Loucy (cell line): ENCODE measurements around the gene BRWD1.

ENCODE experiments used
- H2AFZ ChIP-seq: fragments of 200-600 bp; sonication (generic); 2 replicates; pipeline ENCODE4 v1.6.0; 2016; ENCODE audit warnings: antibody characterized with exemption, mild to moderate bottlenecking, low read length, moderate library complexity
- H3F3A ChIP-seq: fragments of 200-600 bp; 2 replicates; pipeline ENCODE4 v1.6.0; 2016; ENCODE audit warnings: antibody characterized with exemption, low read depth, mild to moderate bottlenecking
- H3K27me3 ChIP-seq: fragments of 200-600 bp; sonication (generic); 2 replicates; pipeline ENCODE4 v1.6.1; 2014; ENCODE audit warnings: low read length, mild to moderate bottlenecking; ENCODE audit not compliant: insufficient read depth, poor library complexity, severe bottlenecking
- H3K36me3 ChIP-seq: fragments of 200-600 bp; sonication (generic); 2 replicates; pipeline ENCODE4 v1.6.1; 2016; ENCODE audit warnings: low read length; ENCODE audit not compliant: insufficient read depth
- H3K4me1 ChIP-seq: fragments of 200-600 bp; sonication (generic); 2 replicates; pipeline ENCODE4 v1.5.1; 2014; ENCODE audit warnings: low read length, mild to moderate bottlenecking; ENCODE audit not compliant: insufficient read depth, poor library complexity, severe bottlenecking
- H3K4me2 ChIP-seq: fragments of 200-600 bp; sonication (generic); 2 replicates; pipeline ENCODE4 v1.6.0; 2014; ENCODE audit warnings: antibody characterized with exemption, low read length, low read depth, mild to moderate bottlenecking; ENCODE audit not compliant: poor library complexity, severe bottlenecking
- H3K4me3 ChIP-seq: fragments of 200-600 bp; sonication (generic); 2 replicates; pipeline ENCODE4 v1.5.1; 2014; ENCODE audit warnings: low read length, mild to moderate bottlenecking, mixed read lengths; ENCODE audit not compliant: poor library complexity, severe bottlenecking
- H3K79me2 ChIP-seq: fragments of 200-600 bp; sonication (generic); 2 replicates; pipeline ENCODE4 v1.6.1; 2014; ENCODE audit warnings: low read length; ENCODE audit not compliant: insufficient read depth
- H3K9ac ChIP-seq: fragments of 200-600 bp; sonication (generic); 2 replicates; pipeline ENCODE4 v1.6.0; 2014; ENCODE audit warnings: mild to moderate bottlenecking, low read depth, low read length, moderate library complexity; ENCODE audit not compliant: poor library complexity, severe bottlenecking
- H3K9me2 ChIP-seq: fragments of 200-600 bp; sonication (generic); replicated peaks from 2 replicates; pipeline ENCODE4 v1.6.1; 2016; ENCODE audit warnings: low read depth, low read length, mixed read lengths
- H3K9me3 ChIP-seq: fragments of 200-600 bp; sonication (generic); 2 replicates; pipeline ENCODE4 v1.6.1; 2014; ENCODE audit warnings: mild to moderate bottlenecking, antibody characterized with exemption, low read length, low read depth; ENCODE audit not compliant: insufficient read depth
- H4K20me1 ChIP-seq: fragments of 200-600 bp; sonication (generic); 2 replicates; pipeline ENCODE4 v1.6.0; 2014; ENCODE audit warnings: antibody characterized with exemption, low read length, mild to moderate bottlenecking; ENCODE audit not compliant: insufficient read depth, poor library complexity, severe bottlenecking
- CTCF ChIP-seq: fragments of 200-600 bp; sonication (generic); conservative IDR thresholded peaks from 2 replicates; pipeline ENCODE4 v1.5.1; 2014; ENCODE audit warnings: mild to moderate bottlenecking, antibody characterized with exemption, low read length
- EZH2phosphoT487 ChIP-seq: fragments of 200-600 bp; IDR thresholded peaks from 2 replicates; pipeline ENCODE4 v1.6.1; 2018; ENCODE audit warnings: antibody characterized with exemption, mild to moderate bottlenecking, moderate library complexity, borderline replicate concordance

BRWD1 gene

GRCh38 chr21:39353295-39353694 is 39.9 kb upstream of the BRWD1 start:
- H3K9ac ChIP-seq, result no peak overlapping the region
- no peak overlapping the region for H3K4me2 ChIP-seq
- 0 out of 2 replicates have a peak, but pooled peaks cover 7% of the 10 kb centered on the region for H3F3A ChIP-seq
- H3K79me2 ChIP-seq, result peaks cover 14% of the 10 kb centered on the region
- H3K4me1 ChIP-seq, result peaks cover 11% of the 10 kb centered on the region
- H3K36me3 ChIP-seq, result no peaks in the 10 kb centered on the region
- H3K9me2 ChIP-seq, result no peaks in the 10 kb centered on the region
- no peak overlapping the region for H2AFZ ChIP-seq
- no peak for TF ChIP-seq EZH2phosphoT487
- no peak for TF ChIP-seq CTCF
- no peaks in the 10 kb centered on the region for H3K9me3 ChIP-seq
- H3K4me3 ChIP-seq, result no peak overlapping the region
- H3K27me3 ChIP-seq, result no peaks in the 10 kb centered on the region
- peaks cover 1% of the 10 kb centered on the region for H4K20me1 ChIP-seq

- H3K4me3 ChIP-seq, result peak overlapping the region; percentile 98
- peak overlapping the region; percentile 94 for H3K4me2 ChIP-seq
- peaks cover 43% of the 10 kb centered on the region for H3K79me2 ChIP-seq
- H3K36me3 ChIP-seq, result peaks cover 13% of the 10 kb centered on the region; the same call in 1 of the 2 replicates
- H3K9ac ChIP-seq, result peak overlapping the region; percentile 99
- H2AFZ ChIP-seq, result peak overlapping the region; percentile 96
- H3K4me1 ChIP-seq, result peaks cover 29% of the 10 kb centered on the region
- no peaks in the 10 kb centered on the region for H3K27me3 ChIP-seq
- H4K20me1 ChIP-seq, result peaks cover 31% of the 10 kb centered on the region
- TF ChIP-seq EZH2phosphoT487, result no peak
- TF ChIP-seq CTCF, result no peak
- H3K9me2 ChIP-seq, result no peaks in the 10 kb centered on the region
- H3K9me3 ChIP-seq, result no peaks in the 10 kb centered on the region
- H3F3A ChIP-seq, result 0 out of 2 replicates have a peak, but pooled peaks cover 7% of the 10 kb centered on the region
Observed at GRCh38 chr21:39350094-39351005, 36.9 kb upstream of the BRWD1 start.

GRCh38 chr21:39349211-39350093 is 36.0 kb upstream of the BRWD1 start:
- Histone ChIP-seq H3K9ac (peak overlapping the region; percentile 99), H2AFZ (peak overlapping the region; percentile 96), H3K79me2 (peaks cover 52% of the 10 kb centered on the region), H3K4me2 (peak overlapping the region; percentile 94), H3K4me1 (peaks cover 37% of the 10 kb centered on the region), H3K9me2 (no peaks in the 10 kb centered on the region), H3F3A (0 out of 2 replicates have a peak, but pooled peaks cover 7% of the 10 kb centered on the region), H3K9me3 (no peaks in the 10 kb centered on the region), H3K36me3 (peaks cover 22% of the 10 kb centered on the region), H3K27me3 (no peaks in the 10 kb centered on the region), H4K20me1 (peaks cover 40% of the 10 kb centered on the region), H3K4me3 (peak overlapping the region; percentile 98)
- TF ChIP-seq CTCF (no peak), EZH2phosphoT487 (no peak)
